Neuron (in vitro differentiated cells): Measurements from ENCODE around the gene RBM6.

ENCODE experiments used
- H2AFZ ChIP-seq: one replicate; pipeline ENCODE4 v1.6.1; 2013; ENCODE audit warnings: low read depth, mild to moderate bottlenecking, inconsistent platforms, low read length, moderate library complexity
- H3K27me3 ChIP-seq: one replicate; pipeline ENCODE4 v1.6.1; 2013; ENCODE audit warnings: low read length; ENCODE audit not compliant: insufficient read depth
- H3K36me3 ChIP-seq: one replicate; pipeline ENCODE4 v1.6.1; 2013; ENCODE audit warnings: low read length; ENCODE audit not compliant: insufficient read depth
- H3K4me1 ChIP-seq: one replicate; pipeline ENCODE4 v1.6.1; 2013; ENCODE audit warnings: low read length; ENCODE audit not compliant: insufficient read depth
- H3K4me3 ChIP-seq: 2 replicates; pipeline ENCODE4 v1.5.1; 2013; ENCODE audit warnings: mild to moderate bottlenecking, low read length, moderate library complexity
- H3K9me3 ChIP-seq: one replicate; pipeline ENCODE4 v1.6.1; 2013; ENCODE audit warnings: low read length

RBM6 gene

GRCh38 chr3:49976942-49977341 lies 37.0 kb downstream of the RBM6 start:
- no peak overlapping the region for H2AFZ ChIP-seq
- H3K27me3 ChIP-seq = no peaks in the 10 kb centered on the region
- H3K4me3 ChIP-seq = no peak overlapping the region
- peaks cover 14% of the 10 kb centered on the region for H3K4me1 ChIP-seq
- no peaks in the 10 kb centered on the region for H3K9me3 ChIP-seq
- peaks cover 35% of the 10 kb centered on the region for H3K36me3 ChIP-seq

DNA sequence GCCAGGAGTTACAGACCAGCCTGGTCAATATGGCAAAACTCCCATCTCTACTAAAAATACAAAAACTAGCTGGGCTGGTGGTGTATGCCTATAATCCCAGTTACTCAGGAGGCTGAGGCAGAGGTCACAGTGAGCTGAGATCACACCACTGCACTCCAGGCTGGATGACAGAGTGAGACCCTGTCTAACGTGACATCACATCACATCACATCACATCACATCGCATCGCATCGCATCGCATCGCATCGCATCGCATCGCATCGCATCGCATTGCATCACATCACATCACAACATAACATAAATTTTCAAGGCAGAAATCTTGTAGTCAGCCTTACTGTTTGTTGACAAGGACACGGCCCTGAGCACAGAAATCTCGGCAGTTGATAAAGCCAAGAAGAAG lies 44.4 kb downstream of the RBM6 start:
- H3K4me1 ChIP-seq = no peaks in the 10 kb centered on the region
- no peak overlapping the region for H2AFZ ChIP-seq
- no peak overlapping the region for H3K4me3 ChIP-seq
- no peaks in the 10 kb centered on the region for H3K9me3 ChIP-seq
- no peaks in the 10 kb centered on the region for H3K27me3 ChIP-seq
- peaks cover 25% of the 10 kb centered on the region for H3K36me3 ChIP-seq

- H3K4me1 ChIP-seq = no peaks in the 10 kb centered on the region
- H2AFZ ChIP-seq = no peak overlapping the region
- H3K27me3 ChIP-seq = no peaks in the 10 kb centered on the region
- H3K9me3 ChIP-seq = no peaks in the 10 kb centered on the region
- peaks cover 16% of the 10 kb centered on the region for H3K36me3 ChIP-seq
- H3K4me3 ChIP-seq = no peak overlapping the region
These were observed 52.4 kb downstream of the RBM6 start for GRCh38 chr3:49992326-49992725.

GRCh38 chr3:49994476-49994875 lies 54.5 kb downstream of the RBM6 start:
- Histone ChIP-seq H3K36me3 (peaks cover 20% of the 10 kb centered on the region), H3K4me3 (no peak overlapping the region), H2AFZ (no peak overlapping the region), H3K27me3 (no peaks in the 10 kb centered on the region), H3K9me3 (no peaks in the 10 kb centered on the region), H3K4me1 (no peaks in the 10 kb centered on the region)

DNA sequence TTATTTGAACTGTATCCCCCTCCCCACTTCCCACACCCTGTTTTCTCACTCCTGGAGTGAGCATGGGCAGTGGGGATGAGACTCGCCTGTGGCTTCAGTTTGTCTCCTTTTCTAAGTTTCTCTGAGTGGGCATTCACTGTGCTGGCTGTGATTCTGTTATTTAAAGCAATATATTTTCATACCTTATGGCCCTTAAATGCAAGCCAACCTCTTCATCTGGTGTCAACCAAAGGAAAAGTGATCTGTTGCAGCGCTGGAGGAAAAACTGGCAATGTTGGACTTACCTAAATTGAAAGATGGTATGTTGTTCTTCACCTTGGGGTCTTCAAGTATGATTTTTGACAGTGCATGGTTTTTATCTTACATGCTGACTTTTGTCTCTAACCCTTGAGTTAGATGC lies 56.1 kb downstream of the RBM6 start:
- H2AFZ ChIP-seq = no peak overlapping the region
- no peak overlapping the region for H3K4me3 ChIP-seq
- H3K36me3 ChIP-seq = peaks cover 21% of the 10 kb centered on the region
- no peaks in the 10 kb centered on the region for H3K4me1 ChIP-seq
- no peaks in the 10 kb centered on the region for H3K27me3 ChIP-seq
- no peaks in the 10 kb centered on the region for H3K9me3 ChIP-seq

DNA sequence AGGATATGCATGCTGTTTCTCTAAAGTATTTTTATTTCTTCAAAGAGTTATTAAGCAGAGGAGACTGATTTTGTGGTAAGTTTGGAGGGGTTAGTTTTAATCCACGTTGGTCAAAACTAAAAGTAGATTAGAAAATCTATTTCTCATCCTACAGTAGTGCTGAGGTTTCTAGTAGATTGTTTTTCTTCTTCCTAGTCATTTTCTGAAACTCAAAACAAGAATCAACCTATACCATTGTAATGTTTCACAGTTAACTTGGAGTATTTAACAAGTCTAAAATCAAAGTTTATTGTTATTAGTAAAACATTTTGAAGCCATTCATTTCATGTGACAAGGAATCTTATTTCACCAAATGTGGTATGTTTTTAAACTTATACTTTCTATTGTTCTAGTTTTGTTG lies 57.9 kb downstream of the RBM6 start:
- Histone ChIP-seq H3K36me3 (peaks cover 31% of the 10 kb centered on the region), H3K4me1 (no peaks in the 10 kb centered on the region), H3K4me3 (no peak overlapping the region), H3K9me3 (no peaks in the 10 kb centered on the region), H2AFZ (no peak overlapping the region), H3K27me3 (no peaks in the 10 kb centered on the region)

GRCh38 chr3:49998326-49998725 lies 58.4 kb downstream of the RBM6 start:
- Histone ChIP-seq H3K9me3 (no peaks in the 10 kb centered on the region), H2AFZ (no peak overlapping the region), H3K27me3 (no peaks in the 10 kb centered on the region), H3K4me1 (peaks cover 2% of the 10 kb centered on the region), H3K4me3 (no peak overlapping the region), H3K36me3 (peaks cover 31% of the 10 kb centered on the region)

GRCh38 chr3:50001511-50001910 lies 61.6 kb downstream of the RBM6 start:
- Histone ChIP-seq H3K4me3 (no peak overlapping the region), H2AFZ (no peak overlapping the region), H3K4me1 (peaks cover 12% of the 10 kb centered on the region), H3K27me3 (no peaks in the 10 kb centered on the region), H3K36me3 (peaks cover 40% of the 10 kb centered on the region), H3K9me3 (peaks cover 2% of the 10 kb centered on the region)

DNA sequence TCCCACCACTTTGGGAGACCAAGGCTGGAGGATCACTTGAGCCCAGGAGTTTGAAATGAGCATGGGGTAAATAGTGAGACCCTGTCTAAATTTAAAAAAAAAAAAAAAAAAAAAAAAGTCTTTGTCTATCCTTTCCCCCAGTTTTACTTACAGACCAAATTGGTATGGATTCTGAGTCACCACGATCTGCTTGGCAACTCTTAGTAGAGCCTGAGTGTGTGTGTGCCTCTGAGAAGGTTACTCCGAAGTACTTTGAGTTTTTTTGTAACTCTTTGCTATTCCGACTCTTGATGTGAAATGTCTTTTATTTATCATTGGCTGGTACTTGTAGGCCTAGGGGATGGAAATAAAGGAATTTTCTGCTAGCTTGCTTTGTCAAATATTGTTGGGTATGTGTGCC lies 63.3 kb downstream of the RBM6 start:
- H3K36me3 ChIP-seq = peaks cover 41% of the 10 kb centered on the region
- no peaks in the 10 kb centered on the region for H3K27me3 ChIP-seq
- peaks cover 2% of the 10 kb centered on the region for H3K9me3 ChIP-seq
- peaks cover 12% of the 10 kb centered on the region for H3K4me1 ChIP-seq
- H3K4me3 ChIP-seq = no peak overlapping the region
- no peak overlapping the region for H2AFZ ChIP-seq

DNA sequence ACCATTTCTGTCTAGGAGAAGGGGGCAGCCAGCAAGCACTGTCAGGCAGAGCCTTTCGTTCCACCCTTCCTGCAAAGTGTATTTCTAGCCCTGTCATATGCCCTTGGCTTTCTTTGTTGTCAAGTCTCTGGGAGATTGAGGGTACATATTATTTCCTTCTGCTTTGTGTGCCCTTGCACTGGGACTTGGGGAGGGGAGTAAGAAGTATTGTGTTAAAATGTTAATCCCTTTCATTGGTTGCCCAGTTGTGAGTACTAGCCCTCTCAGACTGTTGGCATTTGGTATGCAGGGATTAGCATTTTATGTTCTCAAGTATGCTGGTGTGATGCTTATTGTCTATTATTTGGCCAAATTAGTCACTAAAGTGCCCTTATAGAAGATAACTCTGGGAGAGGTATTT lies 63.9 kb downstream of the RBM6 start:
- peaks cover 12% of the 10 kb centered on the region for H3K4me1 ChIP-seq
- no peaks in the 10 kb centered on the region for H3K27me3 ChIP-seq
- no peak overlapping the region for H2AFZ ChIP-seq
- peaks cover 2% of the 10 kb centered on the region for H3K9me3 ChIP-seq
- H3K36me3 ChIP-seq = peaks cover 39% of the 10 kb centered on the region
- H3K4me3 ChIP-seq = no peak overlapping the region

DNA sequence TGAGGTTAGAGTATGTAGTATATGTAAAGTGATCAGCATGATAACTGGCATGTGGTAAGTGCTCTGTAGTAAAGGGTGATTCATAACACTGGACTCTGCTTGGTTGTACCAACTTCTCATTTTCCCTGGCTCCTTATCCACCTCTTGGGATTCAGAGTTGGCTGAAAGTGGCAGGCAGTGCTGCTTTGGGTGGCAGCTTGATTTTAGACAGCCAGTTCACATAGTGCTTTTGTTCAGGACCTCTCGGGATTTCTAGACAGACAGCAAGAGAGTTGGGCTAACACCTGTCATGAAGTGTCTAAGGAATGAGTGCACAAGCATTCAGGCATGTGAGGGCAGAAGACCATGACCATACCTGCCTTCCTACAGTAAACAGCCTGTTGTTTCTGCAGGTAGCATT lies 69.0 kb downstream of the RBM6 start:
- H3K4me3 ChIP-seq = no peak overlapping the region
- no peak overlapping the region for H2AFZ ChIP-seq
- no peaks in the 10 kb centered on the region for H3K27me3 ChIP-seq
- H3K4me1 ChIP-seq = peaks cover 4% of the 10 kb centered on the region
- peaks cover 2% of the 10 kb centered on the region for H3K9me3 ChIP-seq
- peaks cover 34% of the 10 kb centered on the region for H3K36me3 ChIP-seq

- Histone ChIP-seq H3K4me3 (no peak overlapping the region), H3K36me3 (peaks cover 28% of the 10 kb centered on the region), H3K9me3 (peaks cover 2% of the 10 kb centered on the region), H3K4me1 (no peaks in the 10 kb centered on the region), H2AFZ (no peak overlapping the region), H3K27me3 (no peaks in the 10 kb centered on the region)
These were observed 71.0 kb downstream of the RBM6 start for GRCh38 chr3:50010959-50011358.

- H2AFZ ChIP-seq = no peak overlapping the region
- H3K9me3 ChIP-seq = peaks cover 9% of the 10 kb centered on the region
- H3K36me3 ChIP-seq = peaks cover 44% of the 10 kb centered on the region
- H3K4me3 ChIP-seq = no peak overlapping the region
- H3K27me3 ChIP-seq = no peaks in the 10 kb centered on the region
- H3K4me1 ChIP-seq = no peaks in the 10 kb centered on the region
These were observed 76.0 kb downstream of the RBM6 start for GRCh38 chr3:50015918-50016317.

DNA sequence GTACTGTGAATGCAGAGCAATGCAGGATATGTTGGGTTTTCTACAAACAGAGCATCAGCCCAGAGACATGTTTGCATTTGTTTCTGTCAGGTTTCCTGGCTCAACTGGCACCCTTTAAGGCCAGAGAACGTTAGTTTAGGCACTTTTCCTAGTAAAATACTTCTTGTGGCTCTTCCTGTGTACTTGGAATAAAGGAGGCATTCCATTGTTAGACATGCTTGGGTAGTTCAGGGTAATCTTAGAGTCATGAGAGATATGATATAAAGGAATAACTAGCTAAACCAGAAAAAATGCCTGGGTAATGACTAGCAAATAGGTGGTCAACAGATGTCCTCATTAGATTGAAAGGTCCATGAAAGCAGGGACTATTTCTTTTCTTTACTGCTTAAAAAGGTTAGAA lies 88.4 kb downstream of the RBM6 start:
- Histone ChIP-seq H3K27me3 (no peaks in the 10 kb centered on the region), H3K4me1 (no peaks in the 10 kb centered on the region), H3K9me3 (peaks cover 3% of the 10 kb centered on the region)

More for the DNA sequence above, 88.4 kb downstream of the RBM6 start:
- no peak overlapping the region for H2AFZ ChIP-seq
- peaks cover 15% of the 10 kb centered on the region for H3K36me3 ChIP-seq
- H3K4me3 ChIP-seq = no peak overlapping the region
